ENCODE data around the gene CHURC1. TPM values are rescaled to one million over a fixed set of nuclear protein-coding genes. Genes with fewer than 3 reads are reported as not detected.

CHURC1 gene
- total RNA-seq, 1 experiment from 2014 or later = 19.5 TPM

- DNase-seq = no peak
- Histone ChIP-seq H3K36me3 (replicated peaks; ENCODE audit: control insufficient read depth, insufficient read depth, low read length) (peaks cover 3% of the 10 kb centered on the region), H3K27me3 (ENCODE audit: control insufficient read depth, insufficient read depth, low read length) (no peaks in the 10 kb centered on the region), H3K4me3 (ENCODE audit: insufficient read depth, low read depth, low read length) (no peak overlapping the region)
Observed at GRCh38 chr14:64920465-64920864, 6.2 kb downstream of the CHURC1 start.

DNA sequence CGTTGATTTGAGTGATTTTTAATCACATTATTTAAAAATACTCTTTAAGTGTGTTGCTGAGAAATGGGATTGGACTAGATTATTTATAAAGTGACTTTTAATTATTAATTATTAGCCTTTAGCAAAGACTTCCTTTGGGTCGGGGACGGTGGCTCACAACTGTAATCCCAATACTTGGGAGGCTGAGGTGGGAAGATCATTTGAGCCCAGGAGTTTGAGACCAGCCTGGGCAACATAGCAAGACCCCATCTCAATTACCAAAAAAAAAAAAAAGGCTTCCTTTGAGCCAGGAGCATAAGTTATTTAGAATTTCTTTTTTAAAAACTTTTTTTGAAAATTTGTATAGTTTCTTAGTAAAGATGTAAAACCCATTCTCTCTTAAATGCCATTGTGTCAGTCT lies 8.8 kb downstream of the CHURC1 start:
- Histone ChIP-seq H3K27me3 (ENCODE audit: control insufficient read depth, insufficient read depth, low read length) (no peaks in the 10 kb centered on the region), H3K36me3 (replicated peaks; ENCODE audit: control insufficient read depth, insufficient read depth, low read length) (peaks cover 3% of the 10 kb centered on the region), H3K4me3 (ENCODE audit: insufficient read depth, low read depth, low read length) (no peak overlapping the region)
- DNase-seq = no peak

GRCh38 chr14:64926398-64926995 lies 12.2 kb downstream of the CHURC1 start:
- no peak overlapping the region for H3K4me3 ChIP-seq (ENCODE audit: insufficient read depth, low read depth, low read length)
- H3K27me3 ChIP-seq (ENCODE audit: control insufficient read depth, insufficient read depth, low read length) = no peaks in the 10 kb centered on the region
- no peak for DNase-seq
- H3K36me3 ChIP-seq (replicated peaks; ENCODE audit: control insufficient read depth, insufficient read depth, low read length) = peaks cover 4% of the 10 kb centered on the region

DNA sequence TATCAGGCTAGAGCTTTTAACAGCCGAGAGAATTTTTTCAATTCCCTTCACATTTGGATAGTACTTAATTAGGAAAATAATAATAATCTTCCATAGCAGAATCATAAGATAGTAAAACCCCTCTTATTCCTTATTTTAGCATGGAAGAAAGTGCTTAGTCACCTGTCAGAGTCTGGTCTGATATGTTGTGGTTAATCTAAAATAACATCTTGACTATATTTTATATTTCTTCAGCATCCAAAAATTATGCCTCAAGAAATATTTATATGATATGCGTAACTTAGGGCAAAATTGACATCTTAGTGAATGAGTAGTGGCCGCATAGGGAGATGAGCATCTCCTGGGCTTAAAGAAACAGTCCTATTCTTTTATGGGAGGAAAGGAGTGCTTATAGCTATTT lies 12.8 kb downstream of the CHURC1 start:
- H3K27me3 ChIP-seq (ENCODE audit: control insufficient read depth, insufficient read depth, low read length) = no peaks in the 10 kb centered on the region
- peaks cover 4% of the 10 kb centered on the region for H3K36me3 ChIP-seq (replicated peaks; ENCODE audit: control insufficient read depth, insufficient read depth, low read length)
- no peak overlapping the region for H3K4me3 ChIP-seq (ENCODE audit: insufficient read depth, low read depth, low read length)
- DNase-seq = no peak

GRCh38 chr14:64928239-64929013 lies 14.2 kb downstream of the CHURC1 start:
- no peak for DNase-seq
- no peaks in the 10 kb centered on the region for H3K27me3 ChIP-seq (ENCODE audit: control insufficient read depth, insufficient read depth, low read length)
- no peak overlapping the region for H3K4me3 ChIP-seq (ENCODE audit: insufficient read depth, low read depth, low read length)
- H3K36me3 ChIP-seq (replicated peaks; ENCODE audit: control insufficient read depth, insufficient read depth, low read length) = peaks cover 5% of the 10 kb centered on the region

GRCh38 chr14:64929014-64929359 lies 14.7 kb downstream of the CHURC1 start:
- no peak for DNase-seq
- H3K4me3 ChIP-seq (ENCODE audit: insufficient read depth, low read depth, low read length) = no peak overlapping the region
- no peaks in the 10 kb centered on the region for H3K27me3 ChIP-seq (ENCODE audit: control insufficient read depth, insufficient read depth, low read length)
- peaks cover 5% of the 10 kb centered on the region for H3K36me3 ChIP-seq (replicated peaks; ENCODE audit: control insufficient read depth, insufficient read depth, low read length)

GRCh38 chr14:64930085-64930843 lies 16.0 kb downstream of the CHURC1 start:
- no peak overlapping the region for H3K4me3 ChIP-seq (ENCODE audit: insufficient read depth, low read depth, low read length)
- no peak for DNase-seq
- H3K27me3 ChIP-seq (ENCODE audit: control insufficient read depth, insufficient read depth, low read length) = no peaks in the 10 kb centered on the region
- H3K36me3 ChIP-seq (replicated peaks; ENCODE audit: control insufficient read depth, insufficient read depth, low read length) = peaks cover 3% of the 10 kb centered on the region

GRCh38 chr14:64931123-64931522 lies 16.9 kb downstream of the CHURC1 start:
- Histone ChIP-seq H3K27me3 (ENCODE audit: control insufficient read depth, insufficient read depth, low read length) (no peaks in the 10 kb centered on the region), H3K4me3 (ENCODE audit: insufficient read depth, low read depth, low read length) (no peak overlapping the region), H3K36me3 (replicated peaks; ENCODE audit: control insufficient read depth, insufficient read depth, low read length) (peaks cover 2% of the 10 kb centered on the region)
- DNase-seq = no peak

DNA sequence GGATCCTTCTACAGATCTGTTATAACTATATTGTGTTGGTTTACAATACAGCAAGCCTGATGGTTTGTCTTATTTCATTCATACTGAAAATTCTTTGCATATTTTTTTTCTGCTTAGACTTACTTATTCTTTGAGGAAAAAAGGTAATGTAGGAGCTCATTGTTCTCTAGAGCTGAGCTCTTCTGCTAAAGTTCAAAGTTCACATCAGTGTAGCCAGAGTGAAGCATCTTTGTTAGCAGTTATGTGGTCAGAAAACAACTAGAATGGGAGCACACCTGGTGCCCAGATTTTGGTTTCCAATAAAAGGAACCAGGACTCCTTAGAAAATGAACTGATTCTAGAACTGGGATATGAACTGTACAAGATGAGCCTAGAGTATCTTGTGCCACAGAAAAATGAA lies 18.0 kb downstream of the CHURC1 start:
- DNase-seq = no peak
- Histone ChIP-seq H3K4me3 (ENCODE audit: insufficient read depth, low read depth, low read length) (no peak overlapping the region), H3K36me3 (replicated peaks; ENCODE audit: control insufficient read depth, insufficient read depth, low read length) (peaks cover 2% of the 10 kb centered on the region), H3K27me3 (ENCODE audit: control insufficient read depth, insufficient read depth, low read length) (no peaks in the 10 kb centered on the region)

GRCh38 chr14:64934338-64934929 lies 20.2 kb downstream of the CHURC1 start:
- H3K27me3 ChIP-seq (ENCODE audit: control insufficient read depth, insufficient read depth, low read length) = no peaks in the 10 kb centered on the region
- no peak overlapping the region for H3K4me3 ChIP-seq (ENCODE audit: insufficient read depth, low read depth, low read length)
- no peak for DNase-seq
- peaks cover 2% of the 10 kb centered on the region for H3K36me3 ChIP-seq (replicated peaks; ENCODE audit: control insufficient read depth, insufficient read depth, low read length)

GRCh38 chr14:64935508-64935907 lies 21.3 kb downstream of the CHURC1 start:
- no peak for DNase-seq

DNA sequence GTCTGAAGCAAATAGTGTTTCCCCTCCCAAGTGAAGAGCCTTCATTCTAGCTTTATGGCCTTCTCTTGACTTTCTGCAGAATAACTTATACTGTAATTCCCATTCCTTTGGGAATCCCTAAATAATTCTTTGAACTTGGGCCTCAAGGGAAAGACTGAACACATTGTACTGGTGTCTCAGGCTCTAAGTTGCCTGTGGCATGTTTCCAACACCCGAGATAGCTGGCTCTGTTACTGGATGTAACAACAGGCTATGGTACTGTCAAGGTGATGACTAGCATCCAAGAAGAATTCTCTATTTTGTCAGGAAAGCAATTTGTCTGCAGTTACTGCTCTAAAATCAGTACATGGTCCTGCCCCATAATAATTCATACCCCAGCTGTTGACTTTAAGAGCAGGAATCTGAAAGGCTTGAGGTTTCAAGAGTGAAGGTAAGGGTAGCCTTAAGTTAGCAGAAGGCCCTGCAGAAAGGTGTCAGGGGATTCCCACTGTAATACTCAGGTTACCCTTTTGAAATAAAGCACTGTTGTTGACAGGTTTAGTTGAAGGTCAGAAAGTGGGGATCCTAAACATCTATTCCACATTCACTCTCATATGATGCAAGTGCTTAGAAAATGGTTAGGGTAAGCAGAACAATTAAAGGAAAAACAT lies 23.0 kb downstream of the CHURC1 start:
- H3K36me3 ChIP-seq (replicated peaks; ENCODE audit: control insufficient read depth, insufficient read depth, low read length) = peaks cover 5% of the 10 kb centered on the region
- no peaks in the 10 kb centered on the region for H3K27me3 ChIP-seq (ENCODE audit: control insufficient read depth, insufficient read depth, low read length)
- no peak overlapping the region for H3K4me3 ChIP-seq (ENCODE audit: insufficient read depth, low read depth, low read length)
- DNase-seq = no peak

More at GRCh38 chr14:64935508-64935907, 21.3 kb downstream of the CHURC1 start:
- Histone ChIP-seq H3K4me3 (ENCODE audit: insufficient read depth, low read depth, low read length) (no peak overlapping the region), H3K36me3 (replicated peaks; ENCODE audit: control insufficient read depth, insufficient read depth, low read length) (peaks cover 4% of the 10 kb centered on the region), H3K27me3 (ENCODE audit: control insufficient read depth, insufficient read depth, low read length) (no peaks in the 10 kb centered on the region)

- no peak overlapping the region for H3K4me3 ChIP-seq (ENCODE audit: insufficient read depth, low read depth, low read length)
- H3K36me3 ChIP-seq (replicated peaks; ENCODE audit: control insufficient read depth, insufficient read depth, low read length) = peaks cover 4% of the 10 kb centered on the region
- no peaks in the 10 kb centered on the region for H3K27me3 ChIP-seq (ENCODE audit: control insufficient read depth, insufficient read depth, low read length)
- DNase-seq = no peak
Observed at GRCh38 chr14:64937821-64938193, 23.6 kb downstream of the CHURC1 start.

- Histone ChIP-seq H3K27me3 (ENCODE audit: control insufficient read depth, insufficient read depth, low read length) (no peaks in the 10 kb centered on the region), H3K36me3 (replicated peaks; ENCODE audit: control insufficient read depth, insufficient read depth, low read length) (peaks cover 4% of the 10 kb centered on the region), H3K4me3 (ENCODE audit: insufficient read depth, low read depth, low read length) (no peak overlapping the region)
- no peak for DNase-seq
Observed at GRCh38 chr14:64938972-64939816, 24.9 kb downstream of the CHURC1 start.
